Fibroblast of mammary gland (primary cell): ENCODE data around the gene PRKACA.

Experiments
- DNase-seq: peaks from one replicate; pipeline ENCODE4 v3.0.0-alpha.2; 2010; ENCODE audit warnings: low read depth
- H3K4me3 ChIP-seq: 2 replicates; pipeline ENCODE4 v1.5.1; 2011; ENCODE audit warnings: low read depth, mild to moderate bottlenecking, low read length, moderate library complexity; ENCODE audit not compliant: control insufficient read depth
- TF ChIP-seq, protein P1 (sequence below): conservative IDR thresholded peaks from 2 replicates; pipeline ENCODE4 v1.5.1; 2011; ENCODE audit warnings: low read depth, low read length, inconsistent platforms; ENCODE audit not compliant: control insufficient read depth, insufficient read depth

Gene PRKACA

DNA sequence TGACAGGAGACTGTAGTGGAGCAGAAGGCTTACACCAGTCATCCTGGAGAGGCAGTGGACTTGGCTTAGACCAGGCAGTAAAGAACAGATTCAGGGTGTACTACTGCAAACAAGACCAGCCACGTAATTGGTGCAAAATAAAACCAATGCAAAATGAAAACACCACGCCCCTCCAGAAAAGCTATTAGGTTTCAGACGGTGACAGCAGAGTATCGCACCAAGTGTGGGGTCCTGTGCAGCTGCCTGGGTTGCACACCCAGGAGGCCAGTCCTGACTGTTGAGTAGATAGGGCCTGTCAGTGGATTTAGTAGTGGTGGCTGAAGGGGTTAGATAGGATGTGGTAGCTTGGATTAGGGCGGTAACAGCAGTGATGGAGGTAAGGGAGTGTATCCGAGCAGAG, 5.4 kb upstream of the PRKACA start:
- H3K4me3 ChIP-seq = no peak overlapping the region
- no peak for DNase-seq
- TF ChIP-seq, protein P1, sequence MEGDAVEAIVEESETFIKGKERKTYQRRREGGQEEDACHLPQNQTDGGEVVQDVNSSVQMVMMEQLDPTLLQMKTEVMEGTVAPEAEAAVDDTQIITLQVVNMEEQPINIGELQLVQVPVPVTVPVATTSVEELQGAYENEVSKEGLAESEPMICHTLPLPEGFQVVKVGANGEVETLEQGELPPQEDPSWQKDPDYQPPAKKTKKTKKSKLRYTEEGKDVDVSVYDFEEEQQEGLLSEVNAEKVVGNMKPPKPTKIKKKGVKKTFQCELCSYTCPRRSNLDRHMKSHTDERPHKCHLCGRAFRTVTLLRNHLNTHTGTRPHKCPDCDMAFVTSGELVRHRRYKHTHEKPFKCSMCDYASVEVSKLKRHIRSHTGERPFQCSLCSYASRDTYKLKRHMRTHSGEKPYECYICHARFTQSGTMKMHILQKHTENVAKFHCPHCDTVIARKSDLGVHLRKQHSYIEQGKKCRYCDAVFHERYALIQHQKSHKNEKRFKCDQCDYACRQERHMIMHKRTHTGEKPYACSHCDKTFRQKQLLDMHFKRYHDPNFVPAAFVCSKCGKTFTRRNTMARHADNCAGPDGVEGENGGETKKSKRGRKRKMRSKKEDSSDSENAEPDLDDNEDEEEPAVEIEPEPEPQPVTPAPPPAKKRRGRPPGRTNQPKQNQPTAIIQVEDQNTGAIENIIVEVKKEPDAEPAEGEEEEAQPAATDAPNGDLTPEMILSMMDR = no peak

DNA sequence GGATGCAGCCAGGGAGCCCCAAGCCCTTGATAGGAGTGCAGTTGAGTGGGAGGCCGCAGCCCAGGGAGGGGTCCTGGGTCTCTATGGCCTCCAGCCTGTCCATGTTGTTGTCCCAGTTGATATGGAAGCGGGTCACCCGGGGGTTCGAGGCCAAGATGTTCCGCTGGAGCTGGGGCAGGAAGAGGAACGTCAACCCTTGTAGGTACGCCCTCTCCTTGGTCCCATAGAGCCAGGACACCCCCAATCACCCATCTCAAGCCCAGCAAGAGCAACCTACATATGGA, 2.9 kb upstream of the PRKACA start:
- TF ChIP-seq, protein P1 = no peak
- H3K4me3 ChIP-seq = no peak overlapping the region

DNA sequence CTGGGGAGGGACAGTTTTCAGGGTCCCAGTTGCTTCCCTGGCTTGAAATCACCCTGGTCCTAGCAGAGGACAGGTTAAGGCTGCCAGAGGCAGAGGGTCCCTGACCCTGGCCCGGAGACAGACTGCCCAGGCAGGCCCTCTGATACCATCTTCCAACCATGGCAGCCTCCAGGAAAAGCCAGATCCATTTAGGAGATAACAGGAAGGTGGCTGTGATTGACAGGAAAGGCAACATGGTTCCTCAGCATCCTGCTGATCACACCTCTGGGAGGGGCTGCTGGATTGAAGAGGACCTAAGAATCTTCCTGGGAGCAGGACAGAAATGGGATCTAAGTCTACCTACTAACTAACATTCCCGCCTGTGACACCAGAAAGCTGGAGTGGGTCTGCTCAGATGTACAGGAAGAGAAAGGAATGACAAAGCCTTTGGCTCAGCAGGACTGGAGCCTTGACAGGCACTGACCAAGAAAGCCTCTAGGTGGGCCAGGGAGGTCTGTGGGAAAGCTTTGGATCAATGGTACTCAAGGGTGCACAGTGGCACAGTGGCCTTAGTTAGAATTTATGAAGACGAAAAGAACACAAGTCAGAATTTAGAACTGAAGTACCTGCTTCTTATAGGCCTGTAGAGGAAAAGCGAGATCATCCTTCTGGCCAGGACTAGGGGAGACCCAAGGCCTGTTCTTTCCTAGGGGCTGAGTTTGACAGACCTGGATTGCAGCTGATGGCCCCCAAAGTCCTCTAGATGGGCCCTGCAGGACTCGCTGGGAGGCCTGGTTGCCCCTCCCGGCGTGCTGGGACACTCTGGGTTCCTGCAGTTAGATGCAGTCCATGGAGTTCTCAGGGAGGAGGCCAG, 2.3 kb upstream of the PRKACA start:
- no peak overlapping the region for H3K4me3 ChIP-seq
- TF ChIP-seq, protein P1 = no peak
- no peak for DNase-seq

More for the DNA sequence above, 2.9 kb upstream of the PRKACA start:
- DNase-seq = no peak

DNA sequence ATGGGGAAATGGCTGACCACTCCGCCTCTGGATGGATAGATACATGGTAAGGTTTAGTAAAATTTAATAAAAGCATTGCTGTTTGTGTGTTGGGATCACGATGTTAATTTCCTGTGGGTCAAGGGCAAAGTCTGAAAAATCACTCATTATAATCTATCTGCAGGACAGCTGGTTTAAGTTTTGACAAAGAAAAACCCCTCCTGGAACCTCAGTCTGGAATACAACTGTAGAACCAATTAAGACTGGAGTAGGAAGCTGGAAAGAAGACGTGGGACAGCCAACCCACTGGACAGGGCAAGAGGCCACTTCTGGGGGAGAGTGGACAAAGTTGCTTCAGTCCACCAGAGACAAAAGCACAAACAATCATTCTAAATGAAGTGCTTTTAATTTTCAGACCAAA, 1.6 kb upstream of the PRKACA start:
- DNase-seq = no peak
- TF ChIP-seq, protein P1 = no peak
- H3K4me3 ChIP-seq = no peak overlapping the region

DNA sequence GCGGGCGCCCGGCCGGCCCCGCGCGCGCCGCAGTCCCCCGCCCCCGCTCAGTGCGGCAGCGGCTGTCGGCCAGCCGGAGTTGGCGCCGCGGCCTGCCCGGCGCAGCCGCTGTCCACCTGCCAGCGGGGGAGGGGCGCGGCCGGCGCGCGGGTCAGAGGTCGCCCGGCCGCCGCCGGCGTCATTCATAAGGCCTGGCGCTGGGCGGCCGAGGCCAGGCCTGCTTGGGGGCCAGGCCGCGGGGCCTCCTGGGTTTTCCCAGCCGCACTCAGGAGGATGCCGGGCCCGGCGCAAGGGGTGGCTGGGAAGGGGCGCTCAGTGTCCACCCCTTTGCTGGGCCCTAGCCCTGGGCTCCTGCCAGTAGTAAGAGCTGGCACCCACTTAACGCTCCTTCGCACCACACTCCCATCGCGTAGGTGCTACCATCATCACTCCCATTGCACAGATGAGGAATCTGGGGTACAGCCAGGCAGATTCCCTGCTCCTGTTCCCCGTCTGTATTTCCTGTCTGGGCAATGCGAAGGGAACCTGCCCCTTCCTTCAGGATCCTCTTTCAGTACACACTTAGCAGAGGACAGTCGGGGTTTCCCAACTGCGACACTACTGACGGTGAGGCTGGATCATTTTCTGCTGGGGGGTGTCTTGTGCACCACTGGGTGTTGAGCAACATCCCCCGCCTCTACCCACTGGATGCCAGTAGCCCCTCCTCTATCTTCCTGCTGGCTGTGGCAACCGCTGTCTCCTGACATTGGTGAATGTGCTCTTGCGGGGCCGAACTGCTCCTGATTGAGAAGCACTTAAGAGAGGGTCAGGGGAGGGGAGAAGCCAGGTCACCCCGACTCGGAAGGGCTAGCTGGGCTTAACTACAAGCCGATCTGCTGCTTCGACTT, 846 bp upstream of the PRKACA start:
- DNase-seq = peak; percentile 78
- peak overlapping the region; percentile 46 for H3K4me3 ChIP-seq
- TF ChIP-seq, protein P1 = no peak

DNA sequence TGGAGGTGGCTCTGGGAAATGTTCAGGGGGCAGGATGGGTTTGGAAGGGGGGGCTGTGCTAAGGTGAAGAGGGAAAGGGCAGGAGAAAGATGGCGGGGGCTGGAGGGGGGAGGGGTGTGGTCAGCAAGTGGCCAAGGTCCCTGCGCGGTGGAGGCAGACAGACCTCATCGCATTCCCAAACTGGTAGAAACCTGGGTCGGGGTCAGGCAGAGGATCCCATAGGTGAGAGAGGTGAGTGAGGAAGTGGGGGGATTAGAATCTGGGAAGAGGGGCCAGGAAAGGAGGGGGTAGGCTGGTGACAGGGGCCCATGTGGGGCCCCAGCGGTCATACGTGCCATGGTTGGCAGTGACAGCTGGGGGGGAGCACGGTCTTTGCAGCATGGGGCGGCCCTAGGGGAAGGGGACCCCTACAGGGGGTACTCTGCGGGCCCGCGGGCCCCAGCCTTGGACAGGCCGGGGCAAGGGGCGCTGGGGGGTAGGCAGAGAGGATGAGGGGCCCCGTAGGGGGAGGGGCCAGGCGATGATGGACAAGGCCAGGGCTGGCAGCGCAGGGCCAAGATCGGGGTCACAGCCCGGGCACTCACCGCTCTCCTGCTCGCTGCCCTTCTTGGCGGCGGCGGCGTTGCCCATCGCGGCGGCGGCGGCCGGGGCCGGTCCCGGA, 514 bp downstream of the PRKACA start:
- TF ChIP-seq, protein P1 = no peak
- peak overlapping the region; percentile 74 for H3K4me3 ChIP-seq
- no peak for DNase-seq
